ENCODE data around the gene PHACTR1.

Gene PHACTR1

GRCh38 chr6:12800120-12800519 lies 83.6 kb downstream of the PHACTR1 start:
- DNase-seq (ENCODE audit: low read depth in 2 of 2, low spot score in 1 of 2), result no peak

- DNase-seq (ENCODE audit: low read depth in 2 of 2, low spot score in 1 of 2), result no peak
Measured at GRCh38 chr6:12801141-12801540, 84.6 kb downstream of the PHACTR1 start.

- no peak for DNase-seq (ENCODE audit: low read depth in 2 of 2, low spot score in 1 of 2)
Measured at GRCh38 chr6:12802440-12802839, 85.9 kb downstream of the PHACTR1 start.

GRCh38 chr6:12803486-12803885 lies 86.9 kb downstream of the PHACTR1 start:
- DNase-seq (ENCODE audit: low read depth in 2 of 2, low spot score in 1 of 2), result no peak

GRCh38 chr6:12804952-12805645 lies 88.5 kb downstream of the PHACTR1 start:
- DNase-seq (ENCODE audit: low read depth in 2 of 2, low spot score in 1 of 2), result no peak

- no peak for DNase-seq (ENCODE audit: low read depth in 2 of 2, low spot score in 1 of 2)
Measured at GRCh38 chr6:12806136-12806535, 89.6 kb downstream of the PHACTR1 start.

GRCh38 chr6:12806796-12807195 lies 90.2 kb downstream of the PHACTR1 start:
- no peak for DNase-seq (ENCODE audit: low read depth in 2 of 2, low spot score in 1 of 2)

GRCh38 chr6:12811519-12811918 lies 95.0 kb downstream of the PHACTR1 start:
- no peak for DNase-seq (ENCODE audit: low read depth in 2 of 2, low spot score in 1 of 2)

- no peak for DNase-seq (ENCODE audit: low read depth in 2 of 2, low spot score in 1 of 2)
Measured at GRCh38 chr6:12813321-12813720, 96.8 kb downstream of the PHACTR1 start.

GRCh38 chr6:12814015-12814414 lies 97.4 kb downstream of the PHACTR1 start:
- no peak for DNase-seq (ENCODE audit: low read depth in 2 of 2, low spot score in 1 of 2)

- no peak for DNase-seq (ENCODE audit: low read depth in 2 of 2, low spot score in 1 of 2)
Measured at GRCh38 chr6:12815089-12815488, 98.5 kb downstream of the PHACTR1 start.

GRCh38 chr6:12815884-12816600 lies 99.5 kb downstream of the PHACTR1 start:
- no peak for DNase-seq (ENCODE audit: low read depth in 2 of 2, low spot score in 1 of 2)

GRCh38 chr6:12818324-12818723 lies 101.8 kb downstream of the PHACTR1 start:
- DNase-seq (ENCODE audit: low read depth in 2 of 2, low spot score in 1 of 2), result no peak

- no peak for DNase-seq (ENCODE audit: low read depth in 2 of 2, low spot score in 1 of 2)
Measured at GRCh38 chr6:12823847-12824246, 107.3 kb downstream of the PHACTR1 start.

GRCh38 chr6:12826584-12826983 lies 110.0 kb downstream of the PHACTR1 start:
- no peak for DNase-seq (ENCODE audit: low read depth in 2 of 2, low spot score in 1 of 2)

GRCh38 chr6:12827921-12828320 lies 111.4 kb downstream of the PHACTR1 start:
- no peak for DNase-seq (ENCODE audit: low read depth in 2 of 2, low spot score in 1 of 2)

- DNase-seq (ENCODE audit: low read depth in 2 of 2, low spot score in 1 of 2), result no peak
Measured at GRCh38 chr6:12832226-12832735, 115.7 kb downstream of the PHACTR1 start.

- no peak for DNase-seq (ENCODE audit: low read depth in 2 of 2, low spot score in 1 of 2)
Measured at GRCh38 chr6:12836009-12836408, 119.4 kb downstream of the PHACTR1 start.

GRCh38 chr6:12841619-12842018 lies 125.1 kb downstream of the PHACTR1 start:
- no peak for DNase-seq (ENCODE audit: low read depth in 2 of 2, low spot score in 1 of 2)

- DNase-seq (ENCODE audit: low read depth in 2 of 2, low spot score in 1 of 2), result no peak
Measured at GRCh38 chr6:12842114-12842513, 125.5 kb downstream of the PHACTR1 start.

GRCh38 chr6:12842658-12843057 lies 126.1 kb downstream of the PHACTR1 start:
- no peak for DNase-seq (ENCODE audit: low read depth in 2 of 2, low spot score in 1 of 2)
